Measurements from ENCODE around the gene FAM118B. TPM values are rescaled to one million over a fixed set of nuclear protein-coding genes. Genes with fewer than 3 reads are reported as not detected.

FAM118B gene
- total and polyA plus RNA-seq, 2 of the 4 experiments (the other 2 are of a cell fraction): 20.0 to 27.2 TPM

- TF ChIP-seq SMC3 (IDR thresholded peaks at IDR 0.05; ENCODE audit: low read depth, low read length): no peak
- no peak for TF ChIP-seq CHD1 (IDR thresholded peaks at IDR 0.05; ENCODE audit: low read depth, low read length)
- TF ChIP-seq POLR2A (IDR thresholded peaks at IDR 0.05; ENCODE audit: low read depth, low read length): no peak
- no peak for TF ChIP-seq BHLHE40 (IDR thresholded peaks at IDR 0.05; ENCODE audit: low read depth, low read length)
- TF ChIP-seq RFX5 (IDR thresholded peaks at IDR 0.05; ENCODE audit: low read depth, low read length): no peak
- no peak for TF ChIP-seq CEBPB (IDR thresholded peaks at IDR 0.05; ENCODE audit: low read depth, low read length)
- TF ChIP-seq USF2 (IDR thresholded peaks at IDR 0.05; ENCODE audit: low read depth, low read length): no peak
- TF ChIP-seq RAD21 (IDR thresholded peaks at IDR 0.05; ENCODE audit: low read length): no peak
- no peak for TF ChIP-seq NFE2L2 (IDR thresholded peaks at IDR 0.05; ENCODE audit: low read depth, low read length)
- TF ChIP-seq MXI1 (IDR thresholded peaks at IDR 0.05; ENCODE audit: borderline replicate concordance, low read depth, low read length): no peak
- TF ChIP-seq FOS (IDR thresholded peaks at IDR 0.05; ENCODE audit: low read depth, low read length): no peak
- TF ChIP-seq RCOR1 (IDR thresholded peaks at IDR 0.05; ENCODE audit: insufficient replicate concordance, low read length): no peak
- no peak for TF ChIP-seq MAZ (IDR thresholded peaks at IDR 0.05; ENCODE audit: borderline replicate concordance, low read depth, low read length)
- no peak for TF ChIP-seq MAFK (IDR thresholded peaks at IDR 0.05; ENCODE audit: low read depth, low read length)
- TF ChIP-seq CTCF (conservative IDR thresholded peaks at IDR 0.05; ENCODE audit: low read depth, low read length): no peak
- no peak for TF ChIP-seq ELK1 (IDR thresholded peaks at IDR 0.05; ENCODE audit: borderline replicate concordance, low read depth, low read length)
- peak; percentile 78 for DNase-seq
- H3K9me1 ChIP-seq (ENCODE audit: insufficient read depth, low read length): no peaks in the 10 kb centered on the region; the same call in 1 of the 2 replicates
These were observed 21.8 kb downstream of the FAM118B start for GRCh38 chr11:126233391-126233790.

More at GRCh38 chr11:126233391-126233790, 21.8 kb downstream of the FAM118B start:
- no CpG with 5 or more reads among the region's 4 CpGs for WGBS, 2 experiments (ENCODE audit: extremely low coverage in 2 of 2, insufficient read length in 1 of 2)
- H2BK120ac ChIP-seq (ENCODE audit: low read depth, low read length): no peak overlapping the region
- no peak overlapping the region for H4K8ac ChIP-seq (ENCODE audit: low read depth in 2 of 2, low read length in 2 of 2)
- peaks cover 13% of the 10 kb centered on the region; the same call in 1 of the 2 replicates for H4K20me1 ChIP-seq (ENCODE audit: insufficient read depth, low read length)
- no peak overlapping the region for H3K9ac ChIP-seq (ENCODE audit: low read depth, low read length)
- H2BK5ac ChIP-seq (ENCODE audit: low read depth, low read length, poor library complexity, severe bottlenecking): no peak overlapping the region
- H3K4me3 ChIP-seq (ENCODE audit: insufficient read depth, low read depth, low read length): no peak overlapping the region
- no peak overlapping the region for H2BK20ac ChIP-seq (ENCODE audit: low read depth, low read length)
- in situ Hi-C loops (cut with MboI; ENCODE audit: low sequenced_read_pairs) (no loop called here), dilution Hi-C loops (cut with HindIII; ENCODE audit: low sequenced_read_pairs, unreplicated experiment) (no loop called here), intact Hi-C loops (cut with micrococcal nuclease) (no loop called here)
- no peak overlapping the region for H3K14ac ChIP-seq (replicated peaks; ENCODE audit: low read depth, low read length)
- H4K5ac ChIP-seq (ENCODE audit: low read depth, low read length): no peak overlapping the region
- ATAC-seq (ENCODE audit: low read depth): peak; percentile 83
- no peaks in the 10 kb centered on the region for H3K9me3 ChIP-seq (ENCODE audit: control insufficient read depth, insufficient read depth, low read length)
- no peak overlapping the region for H4K91ac ChIP-seq (ENCODE audit: insufficient read depth, low read depth, low read length)
- H2AK5ac ChIP-seq (ENCODE audit: low read depth, low read length): no peak overlapping the region
- peaks cover 13 to 29% of the 10 kb centered on the region in 2 experiments for H3K79me1 ChIP-seq (ENCODE audit: low read depth in 1 of 2, low read length in 2 of 2)
- ChIA-PET POLR2A (ENCODE audit: unreplicated experiment) (interaction anchor here (0.6 kb wide), 1 partner anchor 1440 kb away, joined by 3 read pairs; no protein-coding TSS in a partner anchor), CTCF (no interaction called here)
- no peak overlapping the region for H3K27ac ChIP-seq (ENCODE audit: insufficient read depth, low read length)
- H3K27me3 ChIP-seq (ENCODE audit: control insufficient read depth, insufficient read depth, low read length): no peaks in the 10 kb centered on the region
- H3K18ac ChIP-seq (ENCODE audit: low read depth, low read length): no peak overlapping the region
- H3K23ac ChIP-seq (ENCODE audit: low read depth, low read length): no peak overlapping the region
- no peak overlapping the region for H2BK15ac ChIP-seq (ENCODE audit: low read depth, low read length)
- peaks cover 1% of the 10 kb centered on the region; the same call in 1 of the 2 replicates for H3K4me1 ChIP-seq (ENCODE audit: control insufficient read depth, insufficient read depth, low read length)
- no TSS peak for BruUV-seq (replicated peaks)
- peaks cover 4% of the 10 kb centered on the region; the same call in 1 of the 2 replicates for H3K36me3 ChIP-seq (ENCODE audit: control insufficient read depth, insufficient read depth, low read length)
- no peak overlapping the region for H3K56ac ChIP-seq (ENCODE audit: extremely low read depth, insufficient read depth, low read length)
- no peak overlapping the region for H3K4ac ChIP-seq (ENCODE audit: low read depth, low read length)
- no peak overlapping the region for H3K4me2 ChIP-seq (ENCODE audit: low read depth, low read length)
- no peak overlapping the region for H2AFZ ChIP-seq (replicated peaks; ENCODE audit: low read length, poor library complexity)
- H2AK9ac ChIP-seq (replicated peaks; ENCODE audit: low read depth, low read length, poor library complexity): no peak overlapping the region
